GM13976 (cell line): ENCODE data around the gene MISP3.

Experiments
- DNase-seq: peaks from one replicate; pipeline ENCODE4 v3.0.0; 2012; ENCODE audit warnings: low spot score
- CTCF ChIP-seq: IDR thresholded peaks from 2 replicates; pipeline ENCODE4 v1.5.1; 2012; ENCODE audit warnings: borderline replicate concordance, mild to moderate bottlenecking; ENCODE audit not compliant: insufficient read depth; ENCODE audit errors: extremely low read depth, missing control alignments, control extremely low read depth
- in situ Hi-C: fragments of 300-500 bp; cut with MboI; formaldehyde crosslinking; loops from one replicate; pipeline ENCODE4 v1.12.0; 2022; ENCODE audit warnings: low sequenced_read_pairs, mixed read lengths, inconsistent platforms; ENCODE audit not compliant: unreplicated experiment

The MISP3 gene

GRCh38 chr19:14066134-14066533 is 6.5 kb upstream of the MISP3 start:
- DNase-seq = no peak
- no peak for TF ChIP-seq CTCF
- in situ Hi-C loops = loop anchor here (25.0 kb wide), 1 partner anchor 454 kb away; no protein-coding TSS in a partner anchor

GRCh38 chr19:14070268-14071050 is 2.1 kb upstream of the MISP3 start:
- in situ Hi-C loops = loop anchor here (5.0 to 25.0 kb wide), 2 partner anchors 188 to 458 kb away; no protein-coding TSS in a partner anchor

GRCh38 chr19:14073261-14073924 is 807 bp downstream of the MISP3 start:
- DNase-seq = peak; percentile 86
- in situ Hi-C loops = loop anchor here (5.0 to 25.0 kb wide), 2 partner anchors 191 to 461 kb away; no protein-coding TSS in a partner anchor

More at GRCh38 chr19:14070268-14071050, 2.1 kb upstream of the MISP3 start:
- no peak for TF ChIP-seq CTCF
- no peak for DNase-seq

GRCh38 chr19:14073925-14074838 is 1.6 kb downstream of the MISP3 start:
- no peak for DNase-seq
- no peak for TF ChIP-seq CTCF
- in situ Hi-C loops = loop anchor here (5.0 to 25.0 kb wide), 2 partner anchors 192 to 462 kb away; no protein-coding TSS in a partner anchor

More at GRCh38 chr19:14073261-14073924, 807 bp downstream of the MISP3 start:
- TF ChIP-seq CTCF = peak; percentile 93

- no peak for DNase-seq
- in situ Hi-C loops = no loop called here
- no peak for TF ChIP-seq CTCF
These were observed 5.8 kb downstream of the MISP3 start for GRCh38 chr19:14078411-14078810.
